Activated naive CD4-positive, alpha-beta T cell treated with anti-CD3 and anti-CD28 coated beads, Interleukin-2, amount 50 U/mL, for 16 hours (primary cell): ENCODE results near the gene TPCN2.
"Not testable (repeated sequence)": the region's sequence is repeated elsewhere in the genome, so short reads cannot be mapped to it uniquely, and the experiment has no call there.

Source experiments
- DNase-seq: peaks from one replicate; pipeline ENCODE4 v3.0.0-alpha.2; 2020

TPCN2 gene

DNA sequence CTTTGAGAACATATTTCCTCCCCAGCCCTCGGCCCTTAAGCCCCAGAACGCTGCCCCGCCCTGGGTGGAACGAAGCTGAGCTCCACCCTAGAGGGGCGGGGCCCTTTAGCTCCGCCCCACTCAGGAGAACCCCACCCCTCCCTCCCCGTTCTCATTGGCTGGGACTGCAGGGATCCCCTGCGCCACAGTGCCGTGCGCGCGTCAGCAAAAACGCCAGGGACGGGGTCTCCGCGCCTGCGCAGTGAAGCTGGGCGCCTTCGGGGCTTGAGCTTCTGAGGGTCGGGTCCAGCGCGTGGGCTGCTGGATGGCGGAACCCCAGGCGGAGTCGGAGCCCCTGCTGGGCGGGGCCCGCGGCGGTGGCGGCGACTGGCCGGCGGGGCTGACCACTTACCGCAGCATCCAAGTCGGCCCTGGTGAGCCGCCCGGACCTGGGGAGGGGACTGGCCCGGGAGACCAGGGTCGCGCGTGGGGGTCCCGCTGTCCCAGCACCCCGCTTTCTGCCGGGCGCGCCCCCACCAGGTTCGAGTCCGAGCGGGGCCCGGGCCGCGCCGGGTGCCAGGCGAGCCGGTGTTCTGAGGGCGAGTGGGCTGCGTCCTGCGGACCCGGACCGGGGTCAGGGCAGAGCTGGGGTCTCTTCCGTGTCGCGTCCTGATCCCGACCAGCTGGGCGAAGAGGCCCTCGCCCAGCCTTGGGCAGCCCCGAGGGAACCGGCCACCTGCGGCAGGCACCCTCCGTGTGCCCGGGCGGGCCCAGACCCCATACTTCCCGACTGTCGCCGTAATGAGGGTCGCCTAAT, at the start of gene TPCN2:
Gene TPCN2 (plus strand): TSS at position 239 of the 796 bp plus-strand sequence. CDS start 66 bp downstream, at position 305.
- DNase-seq: peak; percentile 90

DNA sequence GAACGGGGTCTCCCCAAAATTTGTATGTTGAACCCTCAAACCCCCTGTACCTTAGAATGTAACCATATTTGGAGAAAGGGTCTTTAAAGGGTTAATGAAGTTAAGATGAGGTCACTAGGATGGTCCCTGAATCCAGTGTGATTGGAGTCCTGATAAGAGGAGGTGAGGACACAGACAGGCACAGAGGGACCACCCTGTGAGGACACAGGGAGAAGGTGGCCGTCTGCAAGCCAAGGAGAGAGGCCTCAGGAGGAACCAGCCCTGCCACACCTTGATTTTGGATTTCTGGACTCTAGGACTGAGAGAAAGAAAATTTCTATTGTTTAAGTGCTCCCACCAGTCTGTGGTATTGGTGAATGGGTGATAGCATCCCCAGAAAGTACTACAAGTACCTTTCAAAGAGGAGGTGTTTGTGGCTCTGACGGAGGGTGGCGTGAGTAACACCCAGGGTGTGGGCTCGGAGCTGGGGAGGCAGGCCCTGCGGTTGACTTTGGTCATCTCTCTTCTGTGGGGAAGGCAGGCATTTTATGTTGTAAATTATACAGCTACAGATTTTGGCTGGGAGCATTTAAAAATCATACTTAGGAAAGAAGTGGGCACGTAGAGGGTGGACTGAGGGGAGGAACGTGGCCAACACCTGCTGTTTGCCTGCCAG, 49.5 kb upstream of the TPCN2 start:
- DNase-seq: no peak

DNA sequence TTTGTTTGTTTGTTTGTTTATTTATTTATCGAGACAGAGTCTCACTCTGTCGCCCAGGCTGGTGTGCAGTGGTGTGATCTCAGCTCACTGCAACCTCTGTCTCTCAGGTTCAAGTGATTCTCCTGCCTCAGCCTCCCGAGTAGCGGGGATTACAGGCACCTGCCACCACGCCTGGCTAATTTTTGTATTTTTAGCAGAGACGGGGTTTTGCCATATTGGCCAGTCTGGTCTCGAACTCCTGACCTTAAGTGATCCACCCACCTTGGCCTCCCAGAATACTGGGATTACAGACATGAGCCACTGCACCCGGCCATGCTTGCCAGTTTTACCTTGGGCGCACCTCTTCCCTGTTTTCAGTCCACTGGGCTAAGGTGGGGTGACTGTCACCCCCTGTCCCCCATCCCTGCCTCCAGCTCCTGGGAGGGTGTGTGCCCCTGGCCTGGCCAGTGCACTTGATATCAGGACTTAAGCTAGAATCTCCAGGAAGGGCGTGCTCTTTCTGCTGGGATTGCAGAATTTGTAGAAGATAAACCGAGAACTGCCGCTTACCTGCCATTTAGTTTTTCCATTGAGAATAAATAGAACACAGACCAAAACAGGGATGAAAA, 48.9 kb upstream of the TPCN2 start:
- not testable (repeated sequence) for DNase-seq

DNA sequence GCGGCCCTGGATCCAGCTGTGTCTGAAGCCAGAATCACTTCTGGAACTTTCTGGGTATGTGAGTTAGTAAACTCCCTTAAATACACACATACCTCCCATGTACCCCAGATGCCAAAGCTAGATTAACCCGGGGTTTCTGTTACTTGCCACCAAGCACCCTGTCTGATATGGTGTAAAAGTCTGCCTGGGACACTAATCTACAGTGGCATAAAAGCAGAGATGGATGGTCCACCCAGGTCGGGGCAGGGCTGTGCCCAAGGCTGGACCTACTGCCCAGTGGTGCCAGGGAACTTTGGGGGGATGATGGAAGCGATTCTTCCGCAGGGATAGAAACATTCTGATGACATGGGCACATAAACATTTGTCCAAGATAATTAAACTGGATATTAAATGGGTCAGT, 48.3 kb upstream of the TPCN2 start:
- no peak for DNase-seq

DNA sequence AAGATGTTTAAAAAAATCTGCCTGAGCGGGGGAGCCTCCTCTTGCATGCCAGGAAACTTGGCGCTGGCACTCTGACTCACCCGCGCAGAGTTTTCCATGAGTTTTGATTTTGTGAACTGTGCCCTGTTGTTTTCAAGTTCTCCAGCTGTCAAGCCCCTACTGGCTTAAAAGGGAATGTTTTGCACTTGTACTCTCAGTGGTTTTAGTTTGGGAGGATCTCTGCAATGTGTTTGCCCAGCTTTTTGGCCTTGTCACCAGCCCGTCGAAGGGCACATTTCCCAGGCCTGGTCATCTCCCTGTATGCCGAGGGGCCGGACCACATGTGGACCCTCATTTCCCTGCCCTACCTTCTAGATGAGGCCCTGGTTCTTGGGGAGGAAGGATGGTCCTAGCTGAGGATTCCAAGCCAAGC, 47.9 kb upstream of the TPCN2 start:
- no peak for DNase-seq

DNA sequence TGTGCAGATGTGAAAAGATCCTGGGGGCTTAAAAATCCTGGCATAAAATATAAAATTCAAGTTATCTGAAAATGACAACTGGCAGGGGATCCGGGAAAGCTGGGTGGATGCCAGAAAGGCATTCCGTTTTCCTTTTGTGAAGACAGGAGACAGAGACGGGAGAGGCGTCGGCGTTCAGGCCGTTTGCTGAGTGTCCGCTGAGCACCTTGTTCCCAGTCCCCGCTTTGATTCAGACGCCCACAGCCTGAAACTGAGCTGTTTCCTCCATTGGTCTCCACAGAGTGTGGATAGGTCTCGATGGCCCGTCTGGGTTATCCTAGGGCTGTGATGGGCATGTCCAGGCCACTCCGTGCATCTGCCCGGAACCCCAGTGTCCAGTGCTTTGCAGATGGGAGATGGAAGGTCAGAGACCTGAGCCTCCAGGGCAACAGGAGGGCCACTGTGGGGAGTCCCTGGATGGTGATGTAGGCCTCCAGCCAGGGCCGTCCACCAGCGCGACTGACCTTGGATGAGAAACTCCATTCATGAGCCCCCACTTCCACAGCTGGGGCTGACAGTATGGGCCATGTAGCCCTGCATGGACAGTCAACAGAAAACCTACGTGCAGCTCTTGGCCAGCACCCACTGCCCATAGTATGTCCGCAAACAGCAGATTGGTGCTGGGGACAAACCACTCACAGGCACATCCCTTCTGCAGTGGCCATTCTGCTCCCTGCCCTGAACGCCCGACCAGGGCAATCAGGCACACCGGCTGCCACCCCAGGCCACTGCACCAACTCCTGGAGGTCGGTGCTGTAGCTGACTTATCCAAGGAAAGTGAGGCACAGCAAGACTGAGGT, 47.3 kb upstream of the TPCN2 start:
- no peak for DNase-seq

DNA sequence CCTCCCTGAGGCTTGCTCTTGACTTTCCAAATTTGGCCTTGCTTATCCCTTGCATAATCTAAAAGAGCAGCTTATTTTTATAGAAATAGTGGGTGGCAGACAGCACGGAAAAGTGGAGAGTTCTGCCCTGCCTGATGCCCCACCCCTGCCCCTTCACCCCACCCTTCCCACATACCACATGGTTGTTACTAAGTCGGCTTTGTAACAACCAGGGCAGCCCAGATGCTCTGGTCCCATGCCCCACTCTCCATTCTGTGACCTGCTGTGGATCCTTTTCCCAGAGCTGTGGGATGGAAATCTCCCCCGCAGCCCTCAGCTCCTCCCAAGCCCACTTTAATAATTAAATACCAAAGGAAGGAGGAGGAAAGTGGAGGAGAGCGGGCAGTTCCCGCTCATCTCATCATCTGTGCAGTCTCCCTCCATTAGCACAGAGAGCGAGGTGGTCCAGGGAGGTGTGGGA, 46.6 kb upstream of the TPCN2 start:
- DNase-seq: no peak

DNA sequence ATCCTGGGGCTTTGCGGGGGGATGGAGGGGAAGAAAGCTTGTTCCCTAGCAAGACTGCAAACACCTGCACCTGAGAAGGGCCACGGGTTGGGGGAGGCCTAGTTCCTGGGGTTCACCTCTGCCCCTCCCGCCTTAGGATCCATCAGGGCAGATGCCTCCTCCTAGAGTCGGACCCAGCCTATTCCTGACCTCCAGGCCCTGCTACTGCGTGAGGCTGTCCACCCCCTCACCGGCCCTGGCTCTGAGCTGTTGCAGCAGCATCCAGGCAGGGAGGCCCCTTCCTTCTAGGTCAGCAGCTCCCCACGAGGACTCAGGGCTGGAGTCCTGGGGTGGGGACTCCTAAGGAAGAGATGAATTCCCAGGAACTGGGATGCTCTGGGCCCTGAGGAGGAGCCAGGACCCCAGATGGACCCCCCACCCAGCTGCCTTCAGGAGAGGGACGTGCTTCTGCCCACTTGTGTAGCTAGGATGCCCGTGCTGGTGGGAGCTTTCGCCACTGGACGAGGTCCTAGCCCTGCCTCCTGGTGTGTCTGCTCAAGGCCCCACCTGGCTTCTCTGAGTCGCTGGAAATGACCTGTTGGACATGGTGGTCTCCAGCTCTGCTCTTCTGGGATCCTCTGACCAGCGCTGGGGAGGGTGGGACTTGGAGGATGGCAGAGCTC, 46.0 kb upstream of the TPCN2 start:
- DNase-seq: no peak

DNA sequence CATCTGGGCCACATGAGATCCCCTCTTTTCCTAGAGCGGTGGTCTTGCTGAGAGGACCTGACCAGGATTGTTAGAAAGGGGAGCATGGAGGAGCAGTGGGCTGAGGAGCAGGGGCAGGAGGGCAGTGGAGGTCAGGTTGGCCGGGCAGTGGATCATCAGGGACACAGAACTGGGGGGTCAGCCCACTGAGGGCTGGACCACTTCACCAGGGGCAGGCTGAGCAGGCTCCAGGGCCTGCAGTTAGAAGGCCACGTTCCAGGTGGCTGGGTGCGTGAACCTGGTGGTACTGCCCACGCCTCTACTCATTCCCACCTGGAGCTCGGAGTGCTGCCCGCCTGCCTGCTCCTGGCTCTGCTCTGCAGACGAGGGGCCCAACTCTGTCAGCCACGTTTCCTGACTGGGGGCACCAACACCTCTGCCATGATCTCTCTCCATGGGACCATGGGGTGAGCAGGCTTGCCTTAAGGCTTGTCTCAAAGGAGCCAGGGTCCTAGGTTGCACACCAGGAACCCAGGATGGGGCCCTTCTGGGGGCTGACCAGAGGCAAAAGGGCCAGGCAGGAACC, 45.3 kb upstream of the TPCN2 start:
- DNase-seq: no peak

DNA sequence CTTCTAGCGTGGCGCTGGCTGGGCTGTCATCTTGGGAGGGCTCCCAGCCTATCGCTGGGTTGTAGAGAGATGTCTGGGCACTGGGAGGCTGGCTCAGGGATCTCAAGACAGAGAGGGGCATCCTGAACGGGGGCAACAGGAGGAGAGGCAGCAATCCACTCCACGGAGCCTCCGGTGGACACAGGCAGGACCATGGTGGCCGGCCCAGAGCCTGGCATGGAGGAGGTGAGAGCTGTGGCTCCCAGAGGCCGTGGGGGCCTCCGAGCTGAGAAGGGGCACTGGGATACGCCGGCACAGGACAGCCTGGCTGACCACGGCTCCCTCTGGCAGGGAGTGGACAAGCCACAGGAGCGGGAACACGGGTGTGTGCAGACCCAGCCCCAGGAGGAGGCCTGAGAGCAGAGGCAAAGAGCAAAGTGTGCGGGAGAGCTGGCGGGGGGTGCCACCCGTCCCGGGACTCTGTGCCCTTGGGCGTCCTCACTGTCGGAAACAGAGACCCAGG, 44.8 kb upstream of the TPCN2 start:
- DNase-seq: no peak

DNA sequence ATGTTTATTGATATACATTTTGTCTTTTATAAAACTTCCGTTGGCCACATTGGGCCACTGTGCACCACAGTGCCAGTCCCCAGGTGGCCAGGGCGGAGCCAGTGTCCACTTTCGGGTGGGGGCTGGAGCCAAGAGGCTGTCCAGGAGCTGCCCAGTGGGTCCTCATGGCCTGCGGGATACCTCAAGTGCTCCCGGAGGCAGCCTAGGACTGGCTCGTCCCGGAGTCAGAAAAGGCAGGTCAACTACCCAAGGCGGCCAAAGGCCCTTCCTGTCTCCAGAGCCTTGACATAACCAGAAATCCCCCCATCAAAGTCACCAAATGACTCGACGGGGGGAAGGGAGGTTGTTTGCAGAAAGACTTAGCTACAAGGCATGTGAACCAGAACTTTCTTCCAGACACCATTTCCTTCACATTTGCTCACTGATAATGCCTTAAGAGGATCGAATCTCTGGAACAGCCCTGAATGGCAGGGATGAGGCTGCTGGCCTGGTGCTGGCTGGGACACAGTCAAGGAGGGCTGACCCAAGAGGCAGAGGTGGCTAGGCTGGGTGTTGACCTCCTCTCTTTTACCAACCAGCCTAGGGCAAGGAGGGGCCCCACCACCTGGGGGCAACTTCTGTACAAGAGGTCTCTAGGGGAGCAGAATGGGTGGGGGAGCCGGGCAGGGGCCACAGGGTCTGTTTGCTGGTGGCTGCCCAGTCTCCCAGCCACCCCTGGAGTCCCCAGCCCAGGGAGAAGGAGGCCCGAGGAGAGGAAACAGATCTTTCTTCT, 44.1 kb upstream of the TPCN2 start:
- DNase-seq: no peak

DNA sequence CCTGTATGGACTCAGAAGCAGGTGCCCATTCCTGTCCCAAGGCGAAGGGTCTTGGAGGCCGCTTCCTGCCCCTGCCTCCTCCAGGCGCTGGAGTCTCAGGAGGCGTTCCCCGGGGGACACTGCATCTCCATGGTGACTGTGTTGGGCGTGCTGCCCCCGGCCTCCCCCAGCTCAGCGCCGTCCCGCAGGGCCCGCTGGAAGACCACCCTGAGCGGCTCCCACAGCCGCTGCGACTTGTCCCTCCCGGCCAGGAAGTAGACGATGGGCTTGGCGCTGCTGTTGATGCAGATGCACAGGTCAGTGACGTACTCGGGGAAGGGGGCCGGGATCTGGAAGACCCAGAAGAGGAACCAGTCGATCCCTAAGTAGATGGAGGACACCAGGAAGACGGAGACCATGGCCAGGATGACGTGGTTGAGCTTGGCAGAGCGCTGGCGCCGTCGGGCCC, 43.5 kb upstream of the TPCN2 start:
- no peak for DNase-seq

DNA sequence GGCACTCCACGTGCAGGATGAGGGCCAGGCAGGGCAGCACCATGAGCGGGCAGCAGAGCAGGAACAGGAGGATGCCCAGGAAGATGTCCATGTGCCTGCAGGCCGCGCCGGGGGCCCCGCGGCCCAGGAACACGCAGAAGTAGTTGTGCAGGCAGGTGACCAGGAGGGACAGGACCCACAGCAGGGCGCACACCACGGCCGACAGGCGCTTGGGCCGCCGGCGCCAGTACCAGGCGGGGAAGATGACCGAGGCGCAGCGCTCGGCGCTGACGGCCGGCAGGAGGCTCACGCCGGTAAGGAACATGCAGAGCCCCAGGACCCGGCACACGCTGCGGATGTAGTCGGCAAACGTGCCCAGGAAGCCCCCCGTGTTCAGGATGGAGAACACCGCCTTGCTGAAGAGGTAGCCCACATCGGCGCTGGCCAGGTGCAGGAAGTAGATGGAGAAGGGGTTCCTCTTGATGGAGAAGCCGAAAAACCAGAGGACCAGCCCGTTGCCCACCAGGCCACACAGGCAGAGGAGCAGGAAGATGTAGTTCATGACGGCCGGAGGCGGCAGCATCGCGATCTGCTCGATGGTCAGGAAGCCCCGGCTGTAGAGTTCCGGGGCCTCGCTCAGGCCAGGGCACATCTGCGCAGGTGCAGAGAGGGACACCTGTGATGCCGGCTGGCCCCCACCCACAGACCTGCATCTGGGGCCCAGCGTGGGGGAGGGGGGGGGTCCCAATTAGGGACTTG, 42.9 kb upstream of the TPCN2 start:
- no peak for DNase-seq

DNA sequence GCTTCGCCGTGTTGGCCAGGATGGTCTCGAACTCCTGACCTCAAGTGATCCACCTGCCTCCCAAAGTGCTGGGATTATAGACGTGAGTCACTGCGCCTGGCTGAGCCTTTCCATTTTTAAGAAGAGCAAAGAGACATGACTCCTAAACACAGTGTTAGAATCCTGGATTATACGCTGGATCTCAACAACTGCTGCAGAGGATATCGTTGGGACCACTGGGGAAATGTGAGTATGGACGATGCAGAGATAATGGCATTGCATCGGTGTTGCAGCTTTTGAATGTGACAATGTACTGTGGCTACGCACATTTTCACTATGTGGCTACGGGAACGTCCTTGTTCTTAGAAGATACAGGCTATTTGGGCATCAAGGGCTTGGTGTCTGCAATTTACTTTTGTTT, 41.9 kb upstream of the TPCN2 start:
- DNase-seq: no peak

DNA sequence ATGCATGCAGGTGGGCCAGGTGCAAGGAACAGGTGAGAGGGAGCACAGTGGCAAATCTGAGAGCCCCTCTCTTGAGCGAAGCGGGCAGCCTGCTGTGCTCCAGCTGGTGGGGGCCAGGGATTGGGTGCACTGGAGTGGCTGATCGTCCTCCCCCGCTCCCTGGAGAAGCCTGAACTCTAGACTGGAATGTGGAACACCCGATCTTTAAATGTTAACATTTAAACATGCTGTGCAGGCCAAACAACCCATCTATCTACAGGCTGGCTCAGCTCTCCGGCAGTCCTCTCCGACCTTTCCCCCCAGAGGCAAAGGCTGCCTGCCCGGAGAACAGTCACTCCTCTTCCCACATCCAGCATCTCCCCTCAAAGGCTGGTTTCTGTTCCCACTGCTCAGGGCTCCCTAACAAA, 40.8 kb upstream of the TPCN2 start:
- no peak for DNase-seq

DNA sequence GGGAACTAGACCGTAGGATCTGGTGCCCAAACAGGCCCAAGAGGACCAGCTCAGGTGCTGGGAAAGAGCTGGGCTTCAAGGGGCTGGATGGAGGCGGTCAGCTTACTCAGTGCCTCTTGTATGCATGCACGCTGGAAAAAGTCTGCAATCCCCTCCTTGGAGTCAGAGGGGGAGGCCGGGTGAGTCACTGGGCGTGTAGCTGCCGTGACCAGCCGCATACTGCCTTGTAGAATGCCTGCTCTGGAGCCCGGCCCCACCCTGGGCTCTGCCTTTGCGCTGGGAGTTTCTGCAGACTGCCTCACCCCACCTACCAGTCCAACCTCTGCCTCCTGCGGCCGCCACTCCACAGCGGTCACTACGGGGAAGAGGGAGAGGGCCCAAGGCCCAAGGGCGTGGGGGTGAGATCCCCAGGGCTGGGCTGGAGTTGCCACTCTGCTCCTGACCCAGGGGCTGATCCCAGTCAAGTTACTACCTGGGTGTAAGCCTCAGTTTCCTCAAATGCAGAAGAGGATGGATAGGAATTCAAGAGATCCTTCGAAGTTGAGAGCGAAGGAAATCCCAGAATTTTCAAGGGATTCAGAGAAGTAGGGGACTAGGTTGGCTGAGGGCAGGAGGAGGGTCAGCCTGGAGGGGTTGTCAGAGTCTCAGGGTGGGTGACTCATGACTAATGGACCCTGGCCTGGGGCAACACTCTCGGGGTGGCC, 39.8 kb upstream of the TPCN2 start:
- no peak for DNase-seq

DNA sequence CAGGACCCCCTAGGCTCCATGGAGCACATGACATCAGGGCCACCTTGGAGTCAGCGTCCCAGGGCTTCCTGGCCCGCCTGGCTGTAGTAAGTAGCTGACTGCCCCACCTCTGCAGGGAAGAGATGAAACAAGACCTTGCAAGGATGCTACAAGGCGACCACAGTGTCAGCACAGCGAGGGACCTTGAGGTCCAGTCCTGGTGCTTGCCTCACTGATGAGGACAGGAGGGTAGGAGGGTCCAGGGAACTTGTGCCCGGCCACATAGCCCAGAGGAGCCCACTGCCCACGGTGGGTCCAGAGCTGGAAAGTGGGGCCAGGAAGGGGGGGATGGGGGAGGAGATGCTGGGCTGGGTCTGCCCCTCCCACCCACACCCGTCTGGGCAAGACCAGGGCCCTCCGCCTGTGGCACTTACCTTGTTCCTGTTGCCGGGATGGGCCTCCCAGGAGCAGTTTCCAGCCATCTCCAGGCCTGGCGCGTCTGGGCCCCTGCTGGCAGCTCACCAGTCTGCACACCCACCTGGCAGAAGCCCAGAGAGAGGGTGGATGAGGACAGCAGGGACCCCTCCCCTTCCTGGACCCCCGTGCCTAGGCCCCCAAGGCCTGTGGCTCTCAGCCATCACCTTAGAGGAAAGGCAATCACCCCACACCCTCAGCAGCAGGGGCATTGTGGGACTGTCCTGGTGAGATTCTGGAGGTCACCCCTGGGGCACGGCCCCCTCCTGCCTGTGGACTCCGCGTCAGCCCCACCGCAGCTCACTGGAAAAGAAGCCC, 39.1 kb upstream of the TPCN2 start:
- no peak for DNase-seq

DNA sequence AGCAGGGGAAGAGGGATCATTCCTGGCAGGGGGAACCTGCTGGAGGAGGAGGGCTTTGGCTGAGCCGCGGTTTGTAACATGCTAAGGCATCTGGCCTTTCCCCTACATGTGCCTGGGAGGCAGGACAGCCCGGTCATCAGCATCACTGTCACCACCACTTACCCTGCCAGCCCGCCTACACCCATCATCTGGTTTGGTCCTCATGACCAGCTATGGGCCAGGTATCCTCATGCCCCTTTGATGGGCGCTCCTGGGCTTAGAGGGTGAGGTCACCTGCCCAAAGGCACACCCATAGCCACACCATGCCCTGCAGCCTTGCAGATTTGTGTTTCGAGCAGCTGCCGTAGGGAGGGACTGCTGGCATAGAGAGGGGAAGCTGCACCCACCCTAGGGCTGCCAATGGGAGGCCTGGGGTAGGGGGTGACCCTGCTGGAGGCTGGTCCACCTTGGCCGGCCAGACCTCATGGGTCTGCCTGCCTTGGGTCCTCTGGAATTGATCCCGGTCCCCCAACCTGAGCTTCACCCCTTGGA, 38.3 kb upstream of the TPCN2 start:
- no peak for DNase-seq
